IMR-90 (cell line): Measurements from ENCODE around the gene ZNF660. TPM values are rescaled to one million over a fixed set of nuclear protein-coding genes. Genes with fewer than 3 reads are reported as not detected.

Experiments
- ATAC-seq: fragments of 200-7000 bp; cut with Tn5 transposase; 2 replicates; pipeline ENCODE4 v1.9.1; 2020; ENCODE audit warnings: low read depth, mild to moderate bottlenecking, moderate library complexity
- BruUV-seq: library from RNA; stranded (reverse); fragments of 400-500 nt; replicated peaks from 2 replicates; lab custom pipeline; 2021; lab: Mats Ljungman, UMichigan
- CTCF ChIA-PET: fragments of 300-600 bp; formaldehyde crosslinking; extraction: SDS; loops from one replicate; lab custom pipeline; 2021; ENCODE audit warnings: antibody characterized with exemption; lab: Yijun Ruan, JAX
- POLR2A ChIA-PET: fragments of 300-600 bp; sonication (Branson Sonifier 250); formaldehyde crosslinking; loops from one replicate; lab custom pipeline; 2022; ENCODE audit warnings: antibody characterized with exemption; ENCODE audit not compliant: unreplicated experiment; lab: Charles Lee
- DNase-seq: peaks from one replicate; pipeline ENCODE4 v3.0.0; 2013
- H2AFZ ChIP-seq: replicated peaks from 2 replicates; pipeline ENCODE3; 2013; ENCODE audit warnings: low read length, mild to moderate bottlenecking; ENCODE audit not compliant: poor library complexity
- H2AK5ac ChIP-seq: 2 replicates; pipeline ENCODE4 v1.6.1; 2013; ENCODE audit warnings: low read depth, low read length, inconsistent platforms
- H2AK9ac ChIP-seq: replicated peaks from 2 replicates; pipeline ENCODE3; 2013; ENCODE audit warnings: mild to moderate bottlenecking, low read depth, low read length, moderate library complexity; ENCODE audit not compliant: poor library complexity
- H2BK120ac ChIP-seq: 2 replicates; pipeline ENCODE4 v1.6.1; 2013; ENCODE audit warnings: low read depth, low read length, inconsistent platforms
- H2BK15ac ChIP-seq: 3 replicates; pipeline ENCODE4 v1.6.1; 2013; ENCODE audit warnings: low read depth, low read length, inconsistent platforms
- H2BK20ac ChIP-seq: 2 replicates; pipeline ENCODE4 v1.6.1; 2013; ENCODE audit warnings: low read depth, mild to moderate bottlenecking, inconsistent platforms, low read length, moderate library complexity
- H2BK5ac ChIP-seq: 2 replicates; pipeline ENCODE4 v1.6.1; 2013; ENCODE audit warnings: mild to moderate bottlenecking, low read depth, low read length, inconsistent platforms; ENCODE audit not compliant: poor library complexity, severe bottlenecking
- H3K14ac ChIP-seq: replicated peaks from 2 replicates; pipeline ENCODE4 v1.6.1; 2013; ENCODE audit warnings: low read depth, low read length, inconsistent platforms
- H3K18ac ChIP-seq: 2 replicates; pipeline ENCODE4 v1.6.1; 2013; ENCODE audit warnings: low read depth, low read length, control low read depth
- H3K23ac ChIP-seq: 2 replicates; pipeline ENCODE4 v1.6.1; 2013; ENCODE audit warnings: low read depth, low read length, inconsistent platforms
- H3K27ac ChIP-seq: 2 replicates; pipeline ENCODE4 v1.5.1; 2013; ENCODE audit warnings: mild to moderate bottlenecking, control low read depth, low read length; ENCODE audit not compliant: insufficient read depth
- H3K27me3 ChIP-seq: 2 replicates; pipeline ENCODE4 v1.6.1; 2013; ENCODE audit warnings: low read length; ENCODE audit not compliant: control insufficient read depth, insufficient read depth
- H3K36me3 ChIP-seq: 2 replicates; pipeline ENCODE4 v1.6.1; 2013; ENCODE audit warnings: low read length, mixed read lengths; ENCODE audit not compliant: control insufficient read depth, insufficient read depth
- H3K4ac ChIP-seq: 2 replicates; pipeline ENCODE4 v1.6.1; 2013; ENCODE audit warnings: low read depth, low read length, inconsistent platforms
- H3K4me1 ChIP-seq: 2 replicates; pipeline ENCODE4 v1.6.1; 2013; ENCODE audit warnings: low read length, mixed read lengths; ENCODE audit not compliant: control insufficient read depth, insufficient read depth
- H3K4me2 ChIP-seq: 2 replicates; pipeline ENCODE4 v1.6.1; 2013; ENCODE audit warnings: low read depth, mild to moderate bottlenecking, control low read depth, low read length, moderate library complexity
- H3K4me3 ChIP-seq: 2 replicates; pipeline ENCODE4 v1.5.1; 2013; ENCODE audit warnings: low read depth, mild to moderate bottlenecking, control low read depth, low read length, moderate library complexity; ENCODE audit not compliant: insufficient read depth
- H3K56ac ChIP-seq: 2 replicates; pipeline ENCODE4 v1.6.1; 2013; ENCODE audit warnings: low read length, inconsistent platforms; ENCODE audit not compliant: insufficient read depth; ENCODE audit errors: extremely low read depth
- H3K79me1 ChIP-seq, 2 experiments: 2 replicates each; pipeline ENCODE4 v1.6.1; 2013; ENCODE audit warnings: low read length in 2 of 2, inconsistent platforms in 1 of 2, low read depth in 1 of 2
- H3K9ac ChIP-seq: 2 replicates; pipeline ENCODE4 v1.6.1; 2013; ENCODE audit warnings: low read depth, low read length, control low read depth
- H3K9me1 ChIP-seq: 2 replicates; pipeline ENCODE4 v1.6.1; 2013; ENCODE audit warnings: low read length, inconsistent platforms; ENCODE audit not compliant: insufficient read depth
- H3K9me3 ChIP-seq: 2 replicates; pipeline ENCODE4 v1.6.1; 2013; ENCODE audit warnings: low read length; ENCODE audit not compliant: control insufficient read depth, insufficient read depth
- H4K20me1 ChIP-seq: 2 replicates; pipeline ENCODE4 v1.6.1; 2013; ENCODE audit warnings: low read length, inconsistent platforms; ENCODE audit not compliant: insufficient read depth
- H4K5ac ChIP-seq: 2 replicates; pipeline ENCODE4 v1.6.1; 2013; ENCODE audit warnings: mild to moderate bottlenecking, low read depth, low read length, control low read depth
- H4K8ac ChIP-seq, 2 experiments: 2 replicates each; pipeline ENCODE4 v1.6.1; 2013; ENCODE audit warnings: low read depth in 2 of 2, low read length in 2 of 2, control low read depth in 1 of 2, inconsistent platforms in 1 of 2
- H4K91ac ChIP-seq: 2 replicates; pipeline ENCODE4 v1.6.1; 2013; ENCODE audit warnings: low read depth, low read length, inconsistent platforms; ENCODE audit not compliant: insufficient read depth
- BHLHE40 ChIP-seq: fragments of 150-350 bp; IDR thresholded peaks from 2 replicates; pipeline ENCODE4 v1.6.1; 2016; ENCODE audit warnings: mild to moderate bottlenecking, low read depth, low read length
- CEBPB ChIP-seq: IDR thresholded peaks from 2 replicates; pipeline ENCODE4 v1.6.1; 2012; ENCODE audit warnings: low read depth, low read length, improper control_type of control experiment
- CHD1 ChIP-seq: IDR thresholded peaks from 2 replicates; pipeline ENCODE4 v1.6.1; 2012; ENCODE audit warnings: low read depth, low read length, improper control_type of control experiment
- CTCF ChIP-seq: conservative IDR thresholded peaks from 2 replicates; pipeline ENCODE4 v1.5.1; 2012; ENCODE audit warnings: mild to moderate bottlenecking, low read depth, low read length, improper control_type of control experiment
- ELK1 ChIP-seq: fragments of 150-350 bp; IDR thresholded peaks from 2 replicates; pipeline ENCODE4 v1.6.1; 2016; ENCODE audit warnings: low read depth, mild to moderate bottlenecking, low read length, moderate library complexity, borderline replicate concordance
- FOS ChIP-seq: fragments of 150-350 bp; IDR thresholded peaks from 2 replicates; pipeline ENCODE4 v1.6.1; 2016; ENCODE audit warnings: low read depth, low read length
- MAFK ChIP-seq: IDR thresholded peaks from 2 replicates; pipeline ENCODE4 v1.6.1; 2012; ENCODE audit warnings: low read depth, low read length, improper control_type of control experiment
- MAZ ChIP-seq: IDR thresholded peaks from 2 replicates; pipeline ENCODE4 v1.6.1; 2012; ENCODE audit warnings: low read depth, mild to moderate bottlenecking, low read length, improper control_type of control experiment, moderate library complexity, borderline replicate concordance
- MXI1 ChIP-seq: IDR thresholded peaks from 2 replicates; pipeline ENCODE4 v1.6.1; 2012; ENCODE audit warnings: low read depth, mild to moderate bottlenecking, low read length, moderate library complexity, borderline replicate concordance
- NFE2L2 ChIP-seq: fragments of 150-350 bp; IDR thresholded peaks from 2 replicates; pipeline ENCODE4 v1.6.1; 2016; ENCODE audit warnings: low read depth, mild to moderate bottlenecking, low read length
- POLR2A ChIP-seq: IDR thresholded peaks from 2 replicates; pipeline ENCODE4 v1.6.1; 2012; ENCODE audit warnings: mild to moderate bottlenecking, low read depth, low read length
- RAD21 ChIP-seq: IDR thresholded peaks from 2 replicates; pipeline ENCODE4 v1.6.1; 2012; ENCODE audit warnings: low read length, improper control_type of control experiment
- RCOR1 ChIP-seq: IDR thresholded peaks from 2 replicates; pipeline ENCODE4 v1.6.1; 2012; ENCODE audit warnings: mild to moderate bottlenecking, low read length, improper control_type of control experiment; ENCODE audit not compliant: insufficient replicate concordance
- RFX5 ChIP-seq: IDR thresholded peaks from 2 replicates; pipeline ENCODE4 v1.8.0; 2012; ENCODE audit warnings: low read depth, mild to moderate bottlenecking, low read length, moderate library complexity
- SMC3 ChIP-seq: fragments of 150-350 bp; IDR thresholded peaks from 2 replicates; pipeline ENCODE4 v1.6.1; 2016; ENCODE audit warnings: low read depth, mild to moderate bottlenecking, antibody characterized with exemption, low read length, moderate library complexity
- USF2 ChIP-seq: fragments of 150-350 bp; IDR thresholded peaks from 2 replicates; pipeline ENCODE4 v1.6.1; 2017; ENCODE audit warnings: mild to moderate bottlenecking, antibody characterized with exemption, low read length, low read depth
- WGBS, 2 experiments: methylation state at CpG; one replicate each; pipeline versions ENCODE4 v1.1.5 to v1.1.7; 2013; ENCODE audit warnings: missing lambda C conversion rate in 2 of 2; ENCODE audit not compliant: insufficient read length in 1 of 2; ENCODE audit errors: extremely low coverage in 2 of 2; 5-methylcytosine and 5-hydroxymethylcytosine counted together
- dilution Hi-C: fragments of 300-500 bp; cut with HindIII; formaldehyde crosslinking; loops from one replicate; pipeline ENCODE4 v1.14.3; 2018; ENCODE audit warnings: low sequenced_read_pairs; ENCODE audit not compliant: unreplicated experiment
- in situ Hi-C: fragments of 300-500 bp; cut with MboI; formaldehyde crosslinking; loops from 3 replicates; pipeline ENCODE4 v1.14.3; 2019; ENCODE audit warnings: low sequenced_read_pairs, inconsistent platforms, mixed read lengths
- intact Hi-C: fragments of 100-400 bp; cut with micrococcal nuclease; formaldehyde crosslinking; loops from 2 replicates; pipeline ENCODE4 v1.10.0; 2022
- polyA plus RNA-seq, 3 experiments: library from polyadenylated mRNA; depleted of rRNA; stranded (reverse); fragments of >200 nt; gene quantifications; 2 replicates each; pipeline ENCODE4 v1.2.3, GENCODE V29; 2012; ENCODE audit warnings: low replicate concordance in 1 of 3
- total RNA-seq: library from RNA; depleted of rRNA; stranded (reverse); fragments of >200 nt; gene quantifications from 2 replicates; pipeline ENCODE4 v1.2.3, GENCODE V29; 2012

Gene ZNF660
- total and polyA plus RNA-seq, 2 of the 4 experiments (the other 2 are of a cell fraction) = 0.70 to 1.3 TPM

GRCh38 chr3:44561076-44561475, 23.7 kb upstream of the ZNF660 start:
- H4K20me1 ChIP-seq = no peaks in the 10 kb centered on the region
- H2BK20ac ChIP-seq = no peak overlapping the region
- H3K23ac ChIP-seq = no peak overlapping the region
- no peak overlapping the region for H3K4me3 ChIP-seq
- DNase-seq (no peak), ATAC-seq (no peak)
- POLR2A ChIA-PET = no interaction called here
- H2BK5ac ChIP-seq = no peak overlapping the region
- dilution Hi-C loops = no loop called here
- H3K56ac ChIP-seq = no peak overlapping the region
- intact Hi-C loops = no loop called here
- no peak overlapping the region for H3K4ac ChIP-seq
- H3K9ac ChIP-seq = no peak overlapping the region
- no peak overlapping the region for H2AFZ ChIP-seq
- H3K9me1 ChIP-seq = no peaks in the 10 kb centered on the region
- in situ Hi-C loops = no loop called here
- peaks cover 8 to 9% of the 10 kb centered on the region in 2 experiments; a peak in 3 of 4 replicates for H3K79me1 ChIP-seq
- peaks cover 21% of the 10 kb centered on the region for H3K36me3 ChIP-seq
- H3K27ac ChIP-seq = no peak overlapping the region
- H3K4me1 ChIP-seq = peaks cover under 1% of the 10 kb centered on the region; the same call in 1 of the 2 replicates
- no peak overlapping the region for H2BK15ac ChIP-seq
- no peak overlapping the region for H3K14ac ChIP-seq
- peaks cover 9% of the 10 kb centered on the region; the same call in 1 of the 2 replicates for H3K9me3 ChIP-seq
- H4K5ac ChIP-seq = no peak overlapping the region
- no peak overlapping the region for H4K8ac ChIP-seq
- no peak overlapping the region for H4K91ac ChIP-seq
- TF ChIP-seq RFX5 (no peak), POLR2A (no peak), CTCF (no peak), ELK1 (no peak), CHD1 (no peak), SMC3 (no peak), MAZ (no peak), USF2 (no peak), BHLHE40 (no peak), MXI1 (no peak), RCOR1 (no peak), NFE2L2 (no peak), FOS (no peak), RAD21 (no peak), CEBPB (no peak), MAFK (no peak)
- no TSS peak for BruUV-seq
- H2AK9ac ChIP-seq = no peak overlapping the region
- no peak overlapping the region for H2AK5ac ChIP-seq
- H2BK120ac ChIP-seq = no peak overlapping the region
- H3K18ac ChIP-seq = no peak overlapping the region
- H3K27me3 ChIP-seq = no peaks in the 10 kb centered on the region
- H3K4me2 ChIP-seq = no peak overlapping the region
- WGBS, 2 experiments = no CpG with 5 or more reads among the region's 1 CpG
- CTCF ChIA-PET = no interaction called here
